ENCODE results near the gene CARMIL1.

Gene CARMIL1

GRCh38 chr6:25519856-25520255 lies 240.7 kb downstream of the CARMIL1 start:
- no peak for DNase-seq (ENCODE audit: low spot score)

GRCh38 chr6:25524542-25524941 lies 245.4 kb downstream of the CARMIL1 start:
- DNase-seq (ENCODE audit: low spot score): peak; percentile 57

GRCh38 chr6:25525078-25525477 lies 245.9 kb downstream of the CARMIL1 start:
- no peak for DNase-seq (ENCODE audit: low spot score)

- DNase-seq (ENCODE audit: low spot score): peak; percentile 92
Measured at GRCh38 chr6:25534942-25535631, 255.9 kb downstream of the CARMIL1 start.

GRCh38 chr6:25535632-25536225 lies 256.6 kb downstream of the CARMIL1 start:
- DNase-seq (ENCODE audit: low spot score): no peak

- DNase-seq (ENCODE audit: low spot score): peak; percentile 44
Measured at GRCh38 chr6:25536781-25537180, 257.6 kb downstream of the CARMIL1 start.

- peak; percentile 50 for DNase-seq (ENCODE audit: low spot score)
Measured at GRCh38 chr6:25537349-25538018, 258.3 kb downstream of the CARMIL1 start.

- no peak for DNase-seq (ENCODE audit: low spot score)
Measured at GRCh38 chr6:25541228-25541627, 262.1 kb downstream of the CARMIL1 start.

- DNase-seq (ENCODE audit: low spot score): no peak
Measured at GRCh38 chr6:25542984-25543910, 264.1 kb downstream of the CARMIL1 start.

- no peak for DNase-seq (ENCODE audit: low spot score)
Measured at GRCh38 chr6:25544833-25545232, 265.7 kb downstream of the CARMIL1 start.

- no peak for DNase-seq (ENCODE audit: low spot score)
Measured at GRCh38 chr6:25547797-25548196, 268.6 kb downstream of the CARMIL1 start.

- DNase-seq (ENCODE audit: low spot score): peak; percentile 64
Measured at GRCh38 chr6:25548451-25548850, 269.3 kb downstream of the CARMIL1 start.

- no peak for DNase-seq (ENCODE audit: low spot score)
Measured at GRCh38 chr6:25550631-25551030, 271.5 kb downstream of the CARMIL1 start.

- DNase-seq (ENCODE audit: low spot score): no peak
Measured at GRCh38 chr6:25553502-25553901, 274.3 kb downstream of the CARMIL1 start.

GRCh38 chr6:25555188-25555587 lies 276.0 kb downstream of the CARMIL1 start:
- no peak for DNase-seq (ENCODE audit: low spot score)

GRCh38 chr6:25556516-25556915 lies 277.3 kb downstream of the CARMIL1 start:
- DNase-seq (ENCODE audit: low spot score): peak; percentile 91

- no peak for DNase-seq (ENCODE audit: low spot score)
Measured at GRCh38 chr6:25558155-25558817, 279.1 kb downstream of the CARMIL1 start.

GRCh38 chr6:25560865-25561264 lies 281.7 kb downstream of the CARMIL1 start:
- no peak for DNase-seq (ENCODE audit: low spot score)

GRCh38 chr6:25564943-25565342 lies 285.8 kb downstream of the CARMIL1 start:
- DNase-seq (ENCODE audit: low spot score): no peak

GRCh38 chr6:25570578-25570977 lies 291.4 kb downstream of the CARMIL1 start:
- DNase-seq (ENCODE audit: low spot score): no peak

- no peak for DNase-seq (ENCODE audit: low spot score)
Measured at GRCh38 chr6:25576919-25577318, 297.7 kb downstream of the CARMIL1 start.

GRCh38 chr6:25578538-25578937 lies 299.4 kb downstream of the CARMIL1 start:
- peak; percentile 9 for DNase-seq (ENCODE audit: low spot score)
